Measurements from ENCODE around the gene CARD19.

DNA sequence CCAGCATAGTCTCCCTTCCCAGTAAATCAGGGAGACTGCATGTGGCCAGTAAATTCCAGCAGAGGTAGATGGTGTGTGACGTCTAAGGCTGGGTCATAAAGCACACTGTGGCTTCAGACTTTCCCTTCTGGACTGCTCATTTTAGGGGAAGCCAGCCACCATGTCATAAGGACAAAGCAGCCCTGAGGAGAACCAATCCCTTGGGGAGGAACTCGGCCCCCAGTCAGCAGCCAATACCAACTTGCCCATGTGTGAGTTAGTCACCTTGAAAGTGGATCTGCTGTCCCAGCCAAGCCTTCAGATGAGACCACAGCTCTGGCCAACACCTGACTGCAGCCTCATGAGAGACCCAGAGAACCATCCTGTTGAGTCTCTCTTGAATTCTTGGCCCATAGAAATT is 52.7 kb downstream of the CARD19 start:
- TF ChIP-seq, protein P1, sequence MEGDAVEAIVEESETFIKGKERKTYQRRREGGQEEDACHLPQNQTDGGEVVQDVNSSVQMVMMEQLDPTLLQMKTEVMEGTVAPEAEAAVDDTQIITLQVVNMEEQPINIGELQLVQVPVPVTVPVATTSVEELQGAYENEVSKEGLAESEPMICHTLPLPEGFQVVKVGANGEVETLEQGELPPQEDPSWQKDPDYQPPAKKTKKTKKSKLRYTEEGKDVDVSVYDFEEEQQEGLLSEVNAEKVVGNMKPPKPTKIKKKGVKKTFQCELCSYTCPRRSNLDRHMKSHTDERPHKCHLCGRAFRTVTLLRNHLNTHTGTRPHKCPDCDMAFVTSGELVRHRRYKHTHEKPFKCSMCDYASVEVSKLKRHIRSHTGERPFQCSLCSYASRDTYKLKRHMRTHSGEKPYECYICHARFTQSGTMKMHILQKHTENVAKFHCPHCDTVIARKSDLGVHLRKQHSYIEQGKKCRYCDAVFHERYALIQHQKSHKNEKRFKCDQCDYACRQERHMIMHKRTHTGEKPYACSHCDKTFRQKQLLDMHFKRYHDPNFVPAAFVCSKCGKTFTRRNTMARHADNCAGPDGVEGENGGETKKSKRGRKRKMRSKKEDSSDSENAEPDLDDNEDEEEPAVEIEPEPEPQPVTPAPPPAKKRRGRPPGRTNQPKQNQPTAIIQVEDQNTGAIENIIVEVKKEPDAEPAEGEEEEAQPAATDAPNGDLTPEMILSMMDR (IDR thresholded peaks at IDR 0.05), result no peak
- TF ChIP-seq ZFX (IDR thresholded peaks at IDR 0.05; ENCODE audit: borderline replicate concordance), result no peak
